ENCODE results near the gene FCAMR. TPM values are rescaled to one million over a fixed set of nuclear protein-coding genes. Genes with fewer than 3 reads are reported as not detected.

The FCAMR gene, protein sequence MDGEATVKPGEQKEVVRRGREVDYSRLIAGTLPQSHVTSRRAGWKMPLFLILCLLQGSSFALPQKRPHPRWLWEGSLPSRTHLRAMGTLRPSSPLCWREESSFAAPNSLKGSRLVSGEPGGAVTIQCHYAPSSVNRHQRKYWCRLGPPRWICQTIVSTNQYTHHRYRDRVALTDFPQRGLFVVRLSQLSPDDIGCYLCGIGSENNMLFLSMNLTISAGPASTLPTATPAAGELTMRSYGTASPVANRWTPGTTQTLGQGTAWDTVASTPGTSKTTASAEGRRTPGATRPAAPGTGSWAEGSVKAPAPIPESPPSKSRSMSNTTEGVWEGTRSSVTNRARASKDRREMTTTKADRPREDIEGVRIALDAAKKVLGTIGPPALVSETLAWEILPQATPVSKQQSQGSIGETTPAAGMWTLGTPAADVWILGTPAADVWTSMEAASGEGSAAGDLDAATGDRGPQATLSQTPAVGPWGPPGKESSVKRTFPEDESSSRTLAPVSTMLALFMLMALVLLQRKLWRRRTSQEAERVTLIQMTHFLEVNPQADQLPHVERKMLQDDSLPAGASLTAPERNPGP
- 0.46 TPM for total RNA-seq

DNA sequence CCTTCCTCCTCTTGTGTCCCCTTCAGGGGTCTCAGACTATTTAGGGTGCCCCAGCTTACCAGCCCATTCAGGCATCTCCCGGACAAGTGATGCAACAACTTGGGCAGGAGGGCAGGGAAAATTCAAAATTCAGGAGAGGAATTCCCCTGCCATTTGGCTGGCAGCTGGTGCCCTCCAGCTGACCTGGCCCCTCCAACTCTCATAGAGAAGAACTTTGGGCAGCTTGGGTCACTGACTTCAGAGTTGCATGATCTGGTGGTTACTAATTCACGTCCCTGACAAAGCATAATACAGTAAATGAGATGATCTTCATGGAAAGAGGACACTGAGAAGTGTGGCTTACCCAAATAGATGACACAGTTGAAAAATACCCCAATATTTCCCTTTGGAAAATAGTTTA lies at the start of gene FCAMR:
TSS of gene FCAMR (minus strand) at position 15 of the 400 bp plus-strand sequence. CDS start 335 bp downstream, outside the sequence.
- no peak for DNase-seq (ENCODE audit: low spot score)

DNA sequence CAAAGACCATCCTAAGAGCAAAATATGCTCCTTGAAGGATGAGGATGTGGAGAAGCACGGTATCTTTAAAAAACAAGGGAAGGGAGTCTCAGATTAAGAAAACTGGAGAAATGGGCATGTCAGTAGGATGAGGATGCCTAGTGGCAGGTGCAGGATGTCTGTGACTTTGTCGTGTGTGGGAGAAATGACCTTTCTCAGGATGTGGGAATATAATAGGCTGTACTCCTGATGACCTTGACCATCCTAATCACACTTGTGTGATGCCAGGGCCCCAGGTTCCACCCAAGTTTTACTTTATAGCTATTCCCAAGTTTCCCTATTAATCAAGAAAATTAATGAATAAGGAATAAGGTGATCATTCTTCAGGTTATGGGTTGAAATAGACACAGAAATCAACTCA lies 49.4 kb upstream of the FCAMR start:
- DNase-seq (ENCODE audit: low spot score) = no peak

DNA sequence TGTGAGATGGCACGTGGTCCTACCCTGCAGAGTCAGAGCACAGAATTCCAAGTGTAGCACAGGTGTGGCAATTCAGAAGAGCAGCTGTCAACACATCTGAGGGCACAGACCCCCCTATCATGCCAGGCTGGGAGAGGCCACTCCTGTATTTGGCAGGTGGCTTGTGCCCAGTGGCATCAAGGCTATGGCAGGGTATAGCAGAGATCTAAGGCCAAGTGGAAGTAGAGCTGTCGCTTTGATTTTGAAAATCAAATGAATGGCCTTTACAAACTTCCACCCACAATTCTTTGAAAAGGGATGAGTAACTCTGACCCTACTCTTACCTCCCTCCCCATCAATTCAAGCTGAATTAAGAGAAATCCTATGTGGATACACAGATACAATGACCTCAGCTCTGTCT lies 48.9 kb upstream of the FCAMR start:
- no peak for DNase-seq (ENCODE audit: low spot score)

DNA sequence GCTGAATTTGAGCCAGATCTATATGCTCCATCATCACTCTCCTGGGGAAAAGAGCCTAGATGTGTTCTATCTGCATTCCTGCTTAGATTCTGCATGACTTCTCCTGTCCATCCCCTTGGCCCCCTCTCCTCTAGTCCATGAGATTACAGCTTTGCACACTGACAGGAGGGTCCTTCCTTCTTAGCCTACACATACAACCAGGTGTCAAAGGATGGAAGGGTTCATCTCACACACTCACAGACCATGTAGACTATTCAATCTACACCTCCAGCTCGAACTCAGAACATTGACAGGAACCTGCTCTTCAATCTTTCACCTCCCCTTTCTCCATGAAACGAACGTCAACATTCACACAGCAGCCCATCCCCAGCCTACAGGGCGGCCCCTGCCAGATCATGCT lies 48.4 kb upstream of the FCAMR start:
- no peak for DNase-seq (ENCODE audit: low spot score)

DNA sequence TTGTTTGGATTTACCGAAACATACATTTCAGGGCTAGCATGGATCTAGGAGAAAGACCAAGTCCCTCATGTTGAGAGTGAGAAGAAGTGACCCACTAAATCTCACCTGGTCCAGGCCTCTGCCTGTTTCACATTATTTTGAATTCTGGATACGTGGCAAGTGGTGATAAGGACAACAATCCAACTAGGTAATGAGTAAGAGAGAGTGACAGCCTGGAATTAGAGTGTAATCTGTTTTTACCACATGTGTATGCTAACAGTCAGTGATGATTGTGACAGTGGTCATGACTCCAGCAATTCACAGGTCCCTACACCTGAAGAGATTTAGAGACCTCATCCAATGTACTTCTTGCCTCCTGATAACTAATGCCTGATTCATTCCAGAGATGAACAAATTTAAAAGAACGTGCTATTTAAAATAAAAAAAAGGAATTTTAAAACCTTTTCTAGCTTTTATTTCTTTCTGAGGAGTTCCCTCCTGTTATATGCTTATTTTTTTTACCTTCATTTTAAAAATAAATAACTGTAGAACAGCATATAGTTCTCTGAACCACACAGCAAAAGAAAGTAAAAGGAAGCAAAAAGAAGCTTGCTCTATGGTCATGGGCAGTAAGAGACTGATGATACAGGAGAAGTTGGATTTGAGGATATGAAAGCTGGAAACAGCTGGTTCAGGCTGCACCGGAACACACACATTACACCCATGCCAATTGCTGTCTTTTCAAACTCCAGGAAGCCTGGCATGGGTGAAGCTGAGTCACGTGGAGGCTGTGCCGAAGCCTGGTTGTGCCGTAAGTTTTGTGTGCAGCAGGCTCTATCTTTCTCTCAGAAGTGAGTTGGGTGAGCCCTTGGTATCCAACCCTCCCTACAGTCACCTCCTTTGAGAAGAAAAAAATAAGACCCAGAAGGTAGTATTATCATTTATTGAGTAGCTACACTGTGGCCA lies 47.6 kb upstream of the FCAMR start:
- peak; percentile 70 for DNase-seq (ENCODE audit: low spot score)

DNA sequence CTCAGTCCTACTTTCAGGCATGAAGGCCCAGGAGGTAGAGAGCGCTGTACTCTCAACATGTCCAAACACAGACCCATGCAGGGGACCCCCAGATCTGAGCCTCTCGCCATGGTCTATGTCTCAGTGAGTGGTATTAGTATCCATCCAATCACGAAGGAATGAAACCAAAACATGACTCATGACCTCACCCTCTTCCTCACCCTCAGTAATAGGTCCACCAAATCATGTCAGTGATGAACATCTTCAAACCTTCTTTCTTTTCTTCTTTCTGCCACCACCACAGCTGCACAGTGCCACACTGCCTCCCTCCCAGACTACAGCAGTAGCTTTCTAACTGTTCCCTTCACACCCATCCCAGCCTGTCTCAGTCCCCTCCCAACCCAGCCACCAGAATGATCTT lies 45.5 kb upstream of the FCAMR start:
- DNase-seq (ENCODE audit: low spot score) = no peak

DNA sequence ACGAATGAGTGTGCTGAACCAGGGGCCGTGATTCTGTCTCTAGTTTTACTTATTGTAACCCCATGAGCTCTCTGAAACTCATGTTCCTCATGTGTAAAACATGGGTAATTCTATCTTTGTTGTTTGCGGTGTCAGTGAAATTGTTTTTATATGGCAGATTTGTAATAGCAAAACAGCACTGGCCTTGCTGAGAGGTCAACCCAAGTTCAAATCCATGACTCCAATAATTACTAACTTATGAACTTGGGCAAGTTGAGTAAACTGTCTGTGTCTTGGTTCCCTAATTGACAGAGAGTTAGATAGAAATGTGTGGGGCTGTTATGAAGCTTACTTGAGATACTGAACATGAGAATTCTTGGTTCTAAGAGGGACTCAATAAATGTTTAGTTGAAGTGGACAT lies 44.5 kb upstream of the FCAMR start:
- DNase-seq (ENCODE audit: low spot score) = no peak

DNA sequence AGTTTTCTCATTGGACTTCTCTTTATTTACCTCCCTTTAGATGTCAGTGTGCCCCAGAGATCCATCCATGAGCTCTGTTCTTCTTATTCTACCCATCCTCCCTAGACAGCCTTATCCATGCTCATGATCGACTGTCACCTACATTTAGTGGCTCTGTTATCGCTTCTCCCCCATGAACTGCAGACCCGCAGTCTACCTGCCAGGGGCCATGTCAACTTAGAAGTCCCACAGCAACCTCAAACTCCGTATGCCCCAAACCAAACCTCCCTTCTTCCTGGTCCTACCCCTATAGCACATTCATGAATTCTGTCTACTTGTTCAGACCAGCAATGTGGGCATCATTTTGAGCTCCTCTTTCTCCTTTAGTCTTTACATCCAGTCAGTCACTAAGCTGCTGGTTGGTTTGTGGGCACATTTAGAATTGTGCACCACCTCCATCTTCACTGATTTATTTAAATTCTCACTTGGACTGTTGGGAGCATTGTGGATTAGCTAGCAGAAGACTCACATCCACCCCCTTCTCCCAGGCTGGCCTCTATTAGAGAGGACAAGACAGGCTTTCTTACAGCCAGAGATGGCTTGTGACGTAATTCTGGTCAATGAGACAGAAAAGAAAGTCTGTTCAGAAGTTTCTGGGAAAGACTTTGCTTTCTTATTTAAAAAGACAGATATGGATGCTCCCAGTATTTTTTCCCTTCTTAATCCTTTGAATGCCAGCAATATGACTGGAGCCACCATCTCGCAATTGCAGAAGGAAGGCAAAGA lies 43.2 kb upstream of the FCAMR start:
- no peak for DNase-seq (ENCODE audit: low spot score)

DNA sequence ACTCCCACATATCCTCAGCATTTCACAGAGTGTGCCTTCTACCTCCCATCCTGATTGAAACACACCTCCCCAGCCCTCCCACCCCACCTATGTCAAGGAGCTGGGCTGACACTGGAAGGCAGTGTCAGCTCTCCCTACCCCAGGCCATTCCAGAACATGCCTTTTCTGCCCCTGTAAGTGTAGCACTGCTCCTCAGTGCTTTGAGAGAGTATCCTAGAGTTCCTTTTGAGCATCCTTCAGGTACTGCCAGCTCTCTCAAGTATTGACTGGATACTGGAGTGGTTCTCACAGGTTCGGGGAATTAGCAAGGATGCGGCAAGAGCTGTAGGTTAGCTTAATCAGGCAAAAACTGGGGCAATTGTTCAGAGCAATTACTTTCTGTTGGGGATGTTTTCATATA lies 40.5 kb upstream of the FCAMR start:
- DNase-seq (ENCODE audit: low spot score) = no peak

DNA sequence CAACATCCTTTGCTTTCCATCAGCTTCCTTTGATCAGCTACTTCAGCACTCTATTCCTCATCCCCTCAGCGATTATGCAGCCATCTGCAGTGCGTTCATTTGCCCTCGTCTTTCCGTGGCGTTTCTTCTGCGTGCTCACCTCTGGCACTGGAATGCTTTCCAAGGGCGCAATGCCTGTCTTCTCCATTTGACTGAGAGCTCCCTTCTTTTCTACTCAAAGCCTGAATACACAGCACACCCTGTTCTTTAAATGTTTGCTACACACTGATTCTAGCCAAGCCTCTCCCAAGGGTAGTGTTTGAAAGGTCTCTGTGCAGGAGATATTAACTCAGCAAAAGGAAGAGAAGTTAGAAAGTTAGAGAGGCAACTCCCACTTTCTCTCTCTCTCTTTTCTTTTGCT lies 39.7 kb upstream of the FCAMR start:
- no peak for DNase-seq (ENCODE audit: low spot score)

DNA sequence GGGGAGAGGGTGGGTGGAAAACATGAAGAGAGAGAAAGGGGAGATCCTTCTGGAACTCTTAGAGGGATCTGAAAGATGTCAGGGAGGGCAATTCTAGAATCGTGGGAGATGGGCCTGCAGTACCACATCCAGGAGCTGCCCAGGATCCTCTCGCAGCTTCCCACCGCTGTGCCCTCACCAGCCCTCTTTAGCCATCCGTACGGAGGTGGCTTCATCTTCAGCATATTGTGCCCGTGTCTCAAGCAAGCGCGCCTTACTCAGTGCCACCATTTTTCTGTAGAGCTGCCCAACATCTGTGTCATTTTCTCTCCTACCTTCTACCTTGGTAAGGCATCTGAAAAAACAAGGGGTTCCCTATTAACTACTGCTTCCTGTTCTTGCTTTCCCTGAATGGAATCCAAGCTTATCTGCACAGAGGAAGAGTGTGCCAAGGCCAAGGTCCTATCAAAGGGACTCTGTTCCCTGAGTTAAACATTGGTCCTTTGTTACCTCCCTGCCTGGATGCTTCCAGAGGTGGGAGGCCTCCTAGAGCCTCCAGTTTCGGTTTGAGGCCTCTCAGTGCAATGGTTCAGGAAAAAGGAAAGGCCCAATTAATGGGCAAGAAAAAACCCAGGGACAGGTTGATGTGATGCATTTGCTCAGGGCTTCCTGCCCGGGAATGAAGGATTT lies 39.1 kb upstream of the FCAMR start:
- DNase-seq (ENCODE audit: low spot score) = peak; percentile 74

DNA sequence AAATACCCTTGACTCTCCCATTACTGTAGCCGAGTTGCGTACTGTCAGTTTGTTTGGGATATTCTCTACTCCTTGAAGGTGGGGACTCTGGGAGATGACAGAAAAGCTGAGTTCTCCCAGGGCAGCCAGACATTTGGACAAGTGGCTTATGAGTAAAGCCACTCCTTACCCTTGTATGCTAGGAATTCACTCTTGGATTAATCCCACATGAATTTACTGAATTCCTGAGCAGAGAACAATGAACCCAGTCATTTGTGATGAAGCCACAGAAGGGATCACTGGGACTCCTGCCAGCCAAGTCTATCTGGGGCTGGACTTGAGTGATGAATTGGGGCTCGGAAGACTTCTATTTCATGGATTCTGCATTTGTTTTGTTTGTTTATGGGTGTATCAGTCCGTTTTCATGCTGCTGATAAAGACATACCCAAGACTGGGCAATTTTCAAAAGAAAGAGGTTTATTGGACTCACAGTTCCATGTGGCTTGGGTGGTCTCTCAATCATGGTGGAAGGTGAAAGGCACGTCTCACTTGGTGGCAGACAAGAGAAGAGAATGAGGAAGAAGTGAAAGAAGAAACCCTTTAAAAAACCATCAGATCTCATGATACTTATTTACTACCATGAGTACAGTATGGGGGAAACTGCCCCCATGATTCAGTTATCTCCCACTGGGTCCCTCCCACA lies 37.2 kb upstream of the FCAMR start:
- DNase-seq (ENCODE audit: low spot score) = peak; percentile 83

DNA sequence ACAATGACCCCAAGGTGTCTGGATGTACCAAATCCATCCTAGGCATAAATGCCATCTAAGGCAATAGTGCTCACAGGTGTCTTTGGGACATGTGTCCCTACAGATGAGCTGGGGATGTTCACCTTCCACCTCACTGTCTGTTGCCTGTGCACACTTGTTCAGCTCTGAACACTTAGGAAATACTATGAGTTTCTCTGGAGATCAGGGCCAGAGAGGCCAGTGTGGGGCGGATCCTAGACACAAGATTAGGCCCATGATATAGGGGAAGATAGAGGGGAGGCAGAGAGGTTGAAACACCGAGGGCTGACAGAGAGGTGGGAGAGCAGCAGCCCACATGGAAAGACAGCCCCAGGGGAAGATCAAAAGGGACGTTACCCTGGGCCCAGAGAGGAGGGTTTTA lies 36.7 kb upstream of the FCAMR start:
- DNase-seq (ENCODE audit: low spot score) = no peak

DNA sequence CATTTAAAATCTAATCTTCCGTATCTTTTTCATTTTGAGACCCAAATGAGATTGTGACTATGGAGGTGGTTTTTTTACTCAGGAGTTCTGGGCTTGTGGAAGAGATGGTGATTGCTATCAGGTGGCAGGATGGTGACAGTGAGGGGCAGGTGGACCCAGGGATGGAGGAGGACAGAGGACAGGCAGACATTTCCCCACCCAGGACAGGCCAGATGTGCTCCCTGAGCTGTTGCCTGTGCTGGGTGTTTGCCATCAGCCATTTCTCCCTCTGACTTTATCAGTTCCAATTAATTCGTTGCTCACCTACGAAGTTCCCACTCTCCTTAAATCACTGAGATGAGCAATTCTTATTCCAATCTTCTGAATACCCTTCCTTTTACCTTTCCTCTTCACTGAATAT lies 35.8 kb upstream of the FCAMR start:
- no peak for DNase-seq (ENCODE audit: low spot score)

DNA sequence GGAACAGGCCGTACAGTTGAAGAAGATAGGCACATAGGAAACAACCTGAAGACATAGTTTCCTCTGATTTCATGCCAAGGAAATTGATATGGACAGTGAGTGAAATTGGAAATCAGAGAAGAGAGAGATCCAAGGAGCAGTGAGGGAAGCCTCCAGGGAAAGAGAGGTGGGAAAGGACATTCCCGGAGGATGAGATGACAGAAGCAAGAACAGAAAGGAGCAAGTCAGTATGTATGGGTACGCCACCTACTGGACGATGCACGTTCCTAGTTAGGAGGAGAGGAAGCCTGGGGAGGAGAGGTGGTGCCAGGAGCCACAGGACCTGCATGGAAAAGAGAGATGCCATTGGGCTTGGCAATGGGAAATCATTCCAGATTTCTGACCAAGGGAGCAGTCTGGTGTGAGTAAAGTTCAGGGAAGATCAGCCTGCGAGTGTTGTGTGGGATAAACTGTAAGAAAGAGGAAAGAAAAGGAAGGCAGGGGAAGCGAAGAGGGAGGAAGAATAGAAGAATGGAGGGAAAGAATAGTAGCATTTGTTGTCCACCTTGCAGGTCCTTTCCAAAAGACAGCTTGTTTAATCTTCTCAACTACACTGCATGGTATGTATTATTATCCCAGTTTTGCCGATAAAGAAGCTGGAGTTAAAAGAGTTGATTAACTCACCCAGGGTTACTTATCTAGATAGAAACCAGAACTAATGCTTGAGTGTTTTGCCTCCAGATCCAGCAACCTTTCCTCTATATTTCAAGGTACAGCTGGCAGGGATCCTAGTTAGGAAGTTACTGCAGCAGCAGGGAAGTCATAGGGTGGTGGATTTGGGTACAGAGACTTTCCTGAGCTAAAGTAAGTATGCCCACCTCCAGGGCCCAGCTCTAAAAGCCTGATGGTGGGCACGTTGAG lies 34.9 kb upstream of the FCAMR start:
- peak; percentile 69 for DNase-seq (ENCODE audit: low spot score)

DNA sequence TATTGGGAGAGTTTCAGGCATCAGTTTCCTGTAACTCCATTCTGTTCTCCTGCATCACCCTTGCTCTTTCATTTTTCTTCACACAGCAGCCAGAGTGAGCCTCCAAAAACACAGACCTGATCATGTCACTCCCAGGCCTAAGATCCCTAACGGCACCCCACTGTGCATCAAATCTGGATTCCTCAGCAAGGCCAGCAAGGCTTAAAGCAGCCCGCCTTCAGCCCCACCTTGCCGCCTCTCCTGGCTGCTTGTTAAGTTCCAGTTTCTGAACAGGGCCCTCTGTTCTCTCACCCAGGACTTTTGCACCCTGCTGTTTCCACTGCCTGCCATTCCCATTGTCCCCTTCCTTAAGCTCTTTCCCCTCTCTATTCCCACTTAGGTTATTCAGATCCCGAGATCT lies 33.0 kb upstream of the FCAMR start:
- DNase-seq (ENCODE audit: low spot score) = no peak

DNA sequence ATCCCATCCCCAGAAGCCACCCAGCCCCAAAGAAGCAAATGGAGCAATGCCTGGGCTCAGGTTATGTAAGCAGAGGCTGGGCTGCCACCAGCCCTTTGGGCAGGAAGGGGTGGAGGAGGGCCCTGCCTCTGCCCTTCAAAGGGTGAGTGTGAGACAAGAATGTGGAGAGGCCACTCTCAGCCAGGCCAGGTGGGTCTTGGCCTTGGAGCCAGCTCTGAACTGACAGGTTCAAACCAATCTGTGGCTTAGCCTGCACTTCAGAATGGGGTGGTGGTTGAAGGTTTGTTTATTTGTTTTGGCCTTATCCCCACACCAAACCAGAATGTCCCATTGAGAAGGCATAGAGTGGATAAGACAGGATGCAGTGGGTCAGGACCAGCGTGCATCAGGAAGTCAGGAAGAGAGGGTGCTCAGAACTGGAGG lies 32.5 kb upstream of the FCAMR start:
- no peak for DNase-seq (ENCODE audit: low spot score)

DNA sequence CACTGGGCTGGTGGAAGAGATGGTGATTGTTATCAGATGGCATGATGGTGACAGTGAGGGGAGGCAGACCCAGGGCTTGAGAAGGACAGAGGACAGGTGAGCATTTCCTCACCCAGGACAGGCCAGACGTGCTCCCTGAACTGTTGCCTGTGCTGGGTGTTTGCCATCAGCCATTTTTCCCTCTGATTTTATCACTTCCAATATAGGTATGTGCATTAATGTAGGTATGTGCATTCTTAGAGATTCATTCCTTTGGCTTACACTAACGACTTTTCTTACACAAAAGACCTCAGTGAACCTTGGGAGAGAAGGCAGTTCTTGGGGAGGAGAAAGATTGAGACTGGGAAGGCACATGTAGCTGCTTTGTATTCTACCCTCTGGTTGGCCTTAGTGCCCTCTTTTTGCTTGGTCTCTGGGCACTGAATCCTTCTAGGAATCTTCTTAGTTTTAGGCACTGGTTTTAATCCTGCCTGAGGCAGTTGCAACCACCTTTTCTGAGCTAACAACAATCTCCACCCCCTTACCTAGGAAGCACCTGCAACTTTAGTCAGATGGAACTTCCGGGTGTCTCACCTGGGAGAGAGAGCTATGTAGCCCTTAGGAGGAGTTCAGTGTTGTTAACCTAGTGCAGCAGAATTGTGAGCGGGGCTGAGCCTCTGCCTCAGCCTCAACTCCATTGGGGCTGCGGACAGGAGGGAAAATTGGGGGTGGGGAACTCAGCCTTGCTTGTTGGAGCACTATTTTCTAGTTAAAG lies 31.4 kb upstream of the FCAMR start:
- DNase-seq (ENCODE audit: low spot score) = no peak
